Smooth muscle cell (in vitro differentiated cells): ENCODE data around the gene WNT9B. TPM values are rescaled to one million over a fixed set of nuclear protein-coding genes. Genes with fewer than 3 reads are reported as not detected.

Experiments
- DNase-seq: peaks from one replicate; lab custom pipeline; 2025; ENCODE audit not compliant: unreplicated experiment; lab: John Stamatoyannopoulos, UW
- H2AFZ ChIP-seq: fragments of 200-600 bp; sonication (generic); 2 replicates; pipeline ENCODE4 v1.6.0; 2016; ENCODE audit warnings: antibody characterized with exemption, low read depth, mild to moderate bottlenecking
- H3F3A ChIP-seq: fragments of 200-600 bp; sonication (generic); 2 replicates; pipeline ENCODE4 v1.6.0; 2017; ENCODE audit warnings: antibody characterized with exemption, low read depth
- H3K27ac ChIP-seq: fragments of 200-600 bp; sonication (generic); 2 replicates; pipeline ENCODE4 v1.5.1; 2016; ENCODE audit warnings: low read depth, mild to moderate bottlenecking
- H3K27me3 ChIP-seq: fragments of 200-600 bp; sonication (generic); 2 replicates; pipeline ENCODE4 v1.6.1; 2016; ENCODE audit warnings: low read depth, mild to moderate bottlenecking
- H3K36me3 ChIP-seq: fragments of 200-600 bp; sonication (generic); 2 replicates; pipeline ENCODE4 v1.5.1; 2016; ENCODE audit warnings: low read depth
- H3K4me1 ChIP-seq: fragments of 200-600 bp; sonication (generic); 2 replicates; pipeline ENCODE4 v1.5.1; 2016; ENCODE audit warnings: low read depth
- H3K4me2 ChIP-seq: fragments of 200-600 bp; sonication (generic); 2 replicates; pipeline ENCODE4 v1.6.0; 2016; ENCODE audit warnings: mild to moderate bottlenecking
- H3K4me3 ChIP-seq: fragments of 200-600 bp; sonication (generic); 2 replicates; pipeline ENCODE4 v1.5.1; 2016; ENCODE audit warnings: mild to moderate bottlenecking
- H3K79me2 ChIP-seq: fragments of 200-600 bp; sonication (generic); 2 replicates; pipeline ENCODE4 v1.6.0; 2016; ENCODE audit warnings: low read depth, mild to moderate bottlenecking
- H3K9ac ChIP-seq: fragments of 200-600 bp; sonication (generic); 2 replicates; pipeline ENCODE4 v1.6.0; 2016; ENCODE audit warnings: low read depth
- H3K9me3 ChIP-seq: fragments of 200-600 bp; sonication (generic); replicated peaks from 2 replicates; pipeline ENCODE4 v1.5.1; 2016; ENCODE audit warnings: low read depth
- H4K20me1 ChIP-seq: fragments of 200-600 bp; sonication (generic); 2 replicates; pipeline ENCODE4 v1.6.0; 2016; ENCODE audit warnings: low read depth
- CTCF ChIP-seq: fragments of 200-600 bp; sonication (generic); IDR thresholded peaks from 2 replicates; pipeline ENCODE4 v1.5.1; 2017; ENCODE audit warnings: borderline replicate concordance, mild to moderate bottlenecking, antibody characterized with exemption; ENCODE audit not compliant: insufficient read depth, poor library complexity, severe bottlenecking
- WGBS: methylation state at CpG from one replicate; pipeline ENCODE4 v1.1.7; 2016; ENCODE audit warnings: low lambda C conversion rate; 5-methylcytosine and 5-hydroxymethylcytosine counted together
- polyA plus RNA-seq: library from polyadenylated mRNA; unstranded; fragments of >200 nt; fragmentation: Nextera tagmentation; extraction: Ambion mirVana; gene quantifications from 2 replicates; pipeline ENCODE4 v1.2.1, GENCODE V29; 2016
- total RNA-seq: library from RNA; depleted of rRNA; stranded (reverse); fragments of >200 nt; gene quantifications from 2 replicates; pipeline ENCODE4 v1.2.3, GENCODE V29; 2014

WNT9B gene
- total and polyA plus RNA-seq, 2 experiments from 2014 or later: not detected

- no peak for TF ChIP-seq CTCF
- Histone ChIP-seq H4K20me1 (no peaks in the 10 kb centered on the region), H3F3A (no peaks in the 10 kb centered on the region), H3K27ac (no peak overlapping the region), H3K36me3 (no peaks in the 10 kb centered on the region), H3K27me3 (peaks cover 3% of the 10 kb centered on the region), H3K4me1 (peaks cover 3% of the 10 kb centered on the region), H3K79me2 (no peaks in the 10 kb centered on the region), H3K9ac (no peak overlapping the region), H3K9me3 (no peaks in the 10 kb centered on the region), H3K4me3 (no peak overlapping the region), H2AFZ (no peak overlapping the region), H3K4me2 (no peak overlapping the region)
- 90% methylated on average over 6 of the region's 6 CpGs for WGBS
- DNase-seq: no peak
Observed at GRCh38 chr17:46890638-46891037, 39.3 kb downstream of the WNT9B start.

- DNase-seq: no peak
- H3K4me2 ChIP-seq: no peak overlapping the region
- no peak overlapping the region for H2AFZ ChIP-seq
- no peak overlapping the region for H3K9ac ChIP-seq
- peaks cover 3% of the 10 kb centered on the region for H3K4me1 ChIP-seq
- H3K4me3 ChIP-seq: no peak overlapping the region
- no peaks in the 10 kb centered on the region for H3F3A ChIP-seq
- TF ChIP-seq CTCF: no peak
- no peak overlapping the region for H3K27ac ChIP-seq
- WGBS: 83% methylated on average over 4 of the region's 4 CpGs
- no peaks in the 10 kb centered on the region for H3K27me3 ChIP-seq
- H3K36me3 ChIP-seq: no peaks in the 10 kb centered on the region
- H3K9me3 ChIP-seq: no peaks in the 10 kb centered on the region
- no peaks in the 10 kb centered on the region for H3K79me2 ChIP-seq
- no peaks in the 10 kb centered on the region for H4K20me1 ChIP-seq
Observed at GRCh38 chr17:46892192-46892703, 40.9 kb downstream of the WNT9B start.

GRCh38 chr17:46894024-46894423 is 42.6 kb downstream of the WNT9B start:
- no peak for TF ChIP-seq CTCF

GRCh38 chr17:46894476-46895151 is 43.2 kb downstream of the WNT9B start:
- Histone ChIP-seq H2AFZ (no peak overlapping the region), H3K27me3 (no peaks in the 10 kb centered on the region), H3K27ac (no peak overlapping the region), H3K4me1 (peaks cover 2% of the 10 kb centered on the region), H3K79me2 (no peaks in the 10 kb centered on the region), H4K20me1 (no peaks in the 10 kb centered on the region), H3F3A (no peaks in the 10 kb centered on the region), H3K4me3 (no peak overlapping the region), H3K9me3 (no peaks in the 10 kb centered on the region), H3K36me3 (no peaks in the 10 kb centered on the region), H3K4me2 (no peak overlapping the region), H3K9ac (no peak overlapping the region)
- DNase-seq: no peak
- WGBS: 29% methylated on average over 28 of the region's 29 CpGs
- no peak for TF ChIP-seq CTCF

More at GRCh38 chr17:46894024-46894423, 42.6 kb downstream of the WNT9B start:
- H3K79me2 ChIP-seq: no peaks in the 10 kb centered on the region
- WGBS: 82% methylated on average over 9 of the region's 9 CpGs
- H3K4me3 ChIP-seq: no peak overlapping the region
- DNase-seq: no peak
- no peaks in the 10 kb centered on the region for H3K27me3 ChIP-seq
- no peaks in the 10 kb centered on the region for H3K9me3 ChIP-seq
- H3K27ac ChIP-seq: no peak overlapping the region
- no peak overlapping the region for H2AFZ ChIP-seq
- no peaks in the 10 kb centered on the region for H3K36me3 ChIP-seq
- H3K4me2 ChIP-seq: no peak overlapping the region
- peaks cover 3% of the 10 kb centered on the region for H3K4me1 ChIP-seq
- H3K9ac ChIP-seq: no peak overlapping the region
- H4K20me1 ChIP-seq: no peaks in the 10 kb centered on the region
- H3F3A ChIP-seq: no peaks in the 10 kb centered on the region
